Esophagus muscularis mucosa (tissue), 3 donors: ENCODE measurements around the gene MATN4.

Source experiments
- CTCF ChIP-seq, 3 experiments: fragments of 200-600 bp in 2 of 3; fragments of 450-650 bp in 1 of 3; sonication (generic) in 2 of 3; IDR thresholded peaks; one replicate each; pipeline ENCODE4 v1.5.1; 2017 to 2019; ENCODE audit warnings: antibody characterized with exemption in 3 of 3, mild to moderate bottlenecking in 2 of 3, moderate library complexity in 1 of 3
- POLR2A ChIP-seq: fragments of 450-650 bp; IDR thresholded peaks from one replicate; pipeline ENCODE4 v1.6.1; 2017; ENCODE audit warnings: antibody characterized with exemption, moderate library complexity, mild to moderate bottlenecking, low read depth

- TF ChIP-seq CTCF (IDR thresholded peaks at IDR 0.05) (no peak), POLR2A (no peak)
Measured at GRCh38 chr20:45268531-45268930, 39.6 kb downstream of the MATN4 start.
